GM19240 (cell line): ENCODE data around the gene AGPAT1.
A peak's percentile ranks its signal among the peaks of the same experiment; 100 is the strongest.

Experiments used
- DNase-seq: peaks from one replicate; pipeline ENCODE4 v3.0.0; 2011; ENCODE audit warnings: low spot score; ENCODE audit not compliant: insufficient read length

Gene AGPAT1

GRCh38 chr6:32168807-32169591, 6.9 kb downstream of the AGPAT1 start:
- DNase-seq, result no peak

GRCh38 chr6:32168350-32168749, 7.5 kb downstream of the AGPAT1 start:
- no peak for DNase-seq

- no peak for DNase-seq
Measured at GRCh38 chr6:32167761-32168262, 8.1 kb downstream of the AGPAT1 start.

- DNase-seq, result no peak
Measured at GRCh38 chr6:32167154-32167760, 8.6 kb downstream of the AGPAT1 start.

- no peak for DNase-seq
Measured at GRCh38 chr6:32166411-32167061, 9.3 kb downstream of the AGPAT1 start.

- no peak for DNase-seq
Measured at GRCh38 chr6:32164295-32164694, 11.6 kb downstream of the AGPAT1 start, which contains the start of gene EGFL8. Gene EGFL8, plus strand, starts transcription at chr6:32164595. Its CDS starts 1,571 bp downstream, at chr6:32166166.

GRCh38 chr6:32163559-32164258, 12.2 kb downstream of the AGPAT1 start:
- DNase-seq, result no peak

- no peak for DNase-seq
Measured at GRCh38 chr6:32158052-32158451, 17.8 kb downstream of the AGPAT1 start.

GRCh38 chr6:32156891-32157290, 19.0 kb downstream of the AGPAT1 start:
- DNase-seq, result no peak

- DNase-seq, result peak; percentile 84
Measured at GRCh38 chr6:32154514-32155161, 21.2 kb downstream of the AGPAT1 start.

GRCh38 chr6:32153564-32154513, 22.0 kb downstream of the AGPAT1 start, which contains the start of gene PPT2:
Gene PPT2, plus strand, starts transcription at chr6:32154141. Its CDS starts 454 bp downstream, at chr6:32154595.
- DNase-seq, result no peak

GRCh38 chr6:32152769-32153563, 22.9 kb downstream of the AGPAT1 start:
- DNase-seq, result no peak

- no peak for DNase-seq
Measured at GRCh38 chr6:32151863-32152768, 23.8 kb downstream of the AGPAT1 start, which contains the start of gene PRRT1. Gene PRRT1, minus strand, starts transcription at chr6:32151939. Its CDS starts 112 bp downstream, at chr6:32151827.

- DNase-seq, result no peak
Measured at GRCh38 chr6:32151181-32151862, 24.6 kb downstream of the AGPAT1 start.

GRCh38 chr6:32149932-32150870, 25.7 kb downstream of the AGPAT1 start:
- DNase-seq, result no peak
